GM19025 (cell line): ENCODE results near the gene ERMP1.

Source experiments
- ATAC-seq: cut with Tn5 transposase; IDR thresholded peaks from one replicate; pipeline ENCODE4 v1.9.1; 2021; ENCODE audit warnings: mild to moderate bottlenecking, low read depth, moderate library complexity; ENCODE audit not compliant: unreplicated experiment

The ERMP1 gene

DNA sequence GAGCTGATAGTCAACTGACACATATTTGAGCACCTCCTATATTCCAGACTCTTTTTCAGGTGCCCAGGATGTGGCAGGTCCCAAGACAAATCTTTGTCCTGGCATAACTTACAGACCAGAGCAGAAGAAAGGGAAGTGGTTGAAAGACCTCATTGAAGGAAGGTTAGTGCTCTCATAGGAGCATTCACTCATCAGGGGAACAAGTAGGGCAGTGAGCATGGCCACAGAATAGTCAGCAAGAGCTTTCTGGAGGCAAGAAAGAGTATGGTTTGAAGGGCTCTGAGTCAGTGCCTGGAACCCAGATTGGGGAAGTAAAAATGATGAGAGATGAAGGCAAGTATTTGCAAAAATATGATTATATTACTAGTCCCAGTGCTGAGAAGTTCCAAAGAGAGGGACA, 25.0 kb upstream of the ERMP1 start:
- ATAC-seq, result no peak

DNA sequence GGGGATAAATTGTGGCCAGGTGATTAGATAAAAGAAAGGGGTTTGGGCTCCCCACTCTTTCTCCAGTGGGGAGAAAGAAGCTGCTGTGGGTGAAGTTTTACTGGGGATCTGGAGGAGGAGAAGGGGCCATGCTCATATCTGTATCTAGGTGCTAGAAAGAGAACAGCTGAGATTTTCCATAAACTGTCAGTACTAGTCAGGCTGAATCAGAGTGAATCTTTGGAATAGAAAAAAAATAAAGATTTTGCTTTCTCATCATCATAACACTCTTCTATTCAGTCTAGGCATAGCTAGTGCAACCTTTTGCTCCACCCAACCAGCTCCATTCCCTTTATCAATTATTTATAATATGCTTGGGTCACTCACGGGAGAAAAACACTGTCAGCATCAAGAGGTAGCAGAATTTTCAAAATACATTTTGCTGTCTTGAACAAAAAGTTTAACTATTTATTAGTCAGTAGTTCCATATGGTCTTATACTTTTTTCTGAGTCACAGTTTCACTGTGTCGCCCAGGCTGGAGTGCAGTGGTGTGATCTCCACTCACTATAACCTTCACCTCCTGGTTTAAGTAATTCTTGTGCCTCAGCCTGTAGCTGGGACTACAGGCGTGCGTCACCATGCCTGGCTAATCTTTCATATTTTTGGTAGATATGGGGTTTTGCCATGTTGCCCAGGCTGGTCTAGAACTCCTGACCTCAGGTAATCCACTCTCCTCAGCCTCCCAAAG, 21.3 kb upstream of the ERMP1 start:
- ATAC-seq, result no peak

DNA sequence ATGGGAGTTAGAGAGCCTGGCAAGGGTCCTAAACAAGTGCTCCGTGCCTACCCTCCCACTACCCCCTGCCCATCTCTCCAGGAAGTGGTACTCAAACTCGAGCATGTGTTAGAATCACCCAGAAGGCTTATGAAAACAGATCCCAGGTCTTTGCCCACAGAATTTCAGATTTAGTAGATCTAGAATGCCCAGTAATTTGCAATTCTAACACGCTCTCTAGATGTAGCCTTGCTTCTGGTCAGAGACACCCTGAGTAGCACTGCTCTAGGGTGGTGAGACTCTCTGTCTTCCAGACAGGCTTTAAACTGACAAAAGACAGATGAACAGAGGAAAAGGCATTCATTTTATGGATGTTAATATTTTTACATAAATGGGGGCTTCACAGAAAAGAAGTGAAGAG, 20.7 kb upstream of the ERMP1 start:
- ATAC-seq, result no peak

DNA sequence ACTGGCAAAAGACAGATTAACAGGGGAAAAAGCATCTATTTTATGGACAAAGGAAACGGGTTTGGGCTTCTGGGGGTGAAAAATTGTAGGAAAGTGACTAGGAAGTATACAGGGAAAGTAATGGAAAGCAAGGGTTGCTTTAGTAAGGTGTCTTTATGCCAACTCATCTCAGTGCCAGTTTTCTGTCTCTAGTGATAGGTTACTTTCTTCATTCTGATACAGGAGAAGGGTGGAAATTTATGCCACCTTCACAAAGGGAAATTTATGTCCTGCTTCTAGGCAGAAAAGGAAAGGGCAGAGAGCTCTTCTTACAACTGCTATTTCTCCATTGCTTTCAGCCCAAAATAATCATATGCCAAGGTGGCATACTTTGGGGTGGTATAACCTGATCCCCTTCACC, 20.1 kb upstream of the ERMP1 start:
- no peak for ATAC-seq

DNA sequence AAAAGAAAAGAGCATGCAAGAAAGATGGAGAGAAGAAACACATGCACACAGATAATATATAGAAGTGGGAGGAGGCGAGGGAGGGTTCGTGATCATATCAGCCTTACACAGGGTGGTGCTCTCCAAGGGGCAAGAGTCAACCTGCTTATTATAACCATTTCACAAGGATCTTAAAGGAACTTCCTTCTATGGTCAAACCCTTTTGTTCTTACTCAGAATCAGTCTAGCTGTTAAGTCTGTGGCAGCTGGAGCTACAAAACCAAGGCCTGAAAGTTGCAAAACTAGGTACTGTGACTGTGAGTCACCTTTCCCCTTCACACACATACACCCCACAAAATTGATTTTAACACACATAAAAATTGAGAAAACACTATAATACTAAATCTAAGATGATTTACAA, 18.5 kb upstream of the ERMP1 start:
- peak; percentile 95 for ATAC-seq

DNA sequence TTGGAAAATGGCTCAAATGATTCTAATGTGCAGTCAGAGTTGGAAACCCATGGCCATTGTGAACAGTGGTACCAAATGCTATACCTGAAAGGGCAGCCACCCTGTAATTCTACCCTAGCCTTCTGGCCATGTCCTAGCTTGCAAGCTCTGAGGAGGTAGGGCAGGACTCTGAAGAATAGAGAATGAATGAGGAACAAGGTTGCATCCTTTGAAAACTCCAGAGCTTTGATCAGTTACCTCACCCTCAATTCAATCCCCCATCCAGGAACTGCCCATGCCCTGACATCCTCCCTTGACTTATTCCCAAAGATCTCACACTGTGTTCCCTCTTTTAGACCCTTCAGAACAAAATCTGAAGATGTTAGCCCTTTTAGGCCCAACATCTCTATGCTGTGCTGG, 17.8 kb upstream of the ERMP1 start:
- no peak for ATAC-seq

DNA sequence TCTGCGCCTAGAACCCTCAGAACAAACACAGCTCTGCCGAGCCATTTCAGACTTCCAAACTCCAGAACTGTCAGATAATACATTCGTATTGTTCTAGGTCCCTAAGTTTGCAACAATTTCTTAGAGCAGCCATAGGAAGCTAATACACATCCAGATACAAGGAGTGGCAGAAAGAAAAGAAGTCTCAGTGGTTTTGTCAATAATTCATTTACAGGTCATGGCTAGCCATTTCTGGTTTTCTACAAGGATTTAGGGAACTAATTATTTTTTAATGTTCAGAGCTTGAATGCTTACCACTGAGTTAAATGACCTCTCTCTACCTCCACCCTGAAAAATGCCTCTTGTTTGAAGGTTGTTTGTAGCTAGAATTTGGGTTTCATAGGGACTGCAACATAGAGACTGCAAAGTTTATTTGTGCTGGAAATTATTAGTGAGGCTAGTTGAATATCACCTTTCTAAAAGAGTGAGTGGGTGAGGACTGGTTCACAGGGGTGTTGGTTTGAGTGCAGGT, 15.5 kb upstream of the ERMP1 start:
- no peak for ATAC-seq

DNA sequence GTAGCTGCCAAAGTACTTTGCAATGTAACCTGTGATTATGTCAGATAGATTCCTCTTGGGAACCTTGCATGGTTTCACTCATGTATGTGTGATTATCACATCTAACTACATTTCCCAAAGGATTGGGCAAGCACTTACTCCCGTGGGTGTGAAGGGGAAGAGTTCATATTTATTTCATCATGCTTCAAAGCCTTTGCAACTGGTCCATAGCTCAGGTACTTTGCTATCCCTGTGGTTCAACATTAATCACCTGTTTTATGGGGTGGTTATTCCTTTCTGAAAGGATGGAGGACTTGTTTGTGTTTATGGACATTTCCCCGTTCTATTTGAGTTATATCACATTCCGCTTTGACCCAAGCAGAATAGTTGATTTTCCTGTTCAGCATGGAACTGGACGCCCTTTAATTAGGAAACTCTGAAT, 13.6 kb upstream of the ERMP1 start:
- ATAC-seq, result no peak

DNA sequence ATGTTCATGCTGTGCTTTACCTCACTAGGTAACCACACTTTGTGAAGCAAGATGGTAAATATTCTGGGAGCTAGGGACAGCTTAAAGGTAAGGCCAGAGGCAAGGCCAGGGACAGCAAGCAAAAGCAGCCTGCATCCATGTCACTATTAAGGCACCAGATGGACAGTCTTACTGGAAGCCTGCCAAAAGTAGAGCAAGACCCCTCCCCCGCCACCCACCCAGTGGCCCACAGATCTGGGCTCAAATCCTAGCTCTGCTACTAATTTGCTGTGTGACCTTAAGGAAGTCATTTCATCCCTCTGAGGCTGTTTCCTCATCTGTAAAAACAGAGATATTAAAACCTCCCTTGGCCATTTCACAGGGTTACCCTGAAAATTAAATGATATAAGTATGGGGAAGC, 13.2 kb upstream of the ERMP1 start:
- ATAC-seq, result no peak

DNA sequence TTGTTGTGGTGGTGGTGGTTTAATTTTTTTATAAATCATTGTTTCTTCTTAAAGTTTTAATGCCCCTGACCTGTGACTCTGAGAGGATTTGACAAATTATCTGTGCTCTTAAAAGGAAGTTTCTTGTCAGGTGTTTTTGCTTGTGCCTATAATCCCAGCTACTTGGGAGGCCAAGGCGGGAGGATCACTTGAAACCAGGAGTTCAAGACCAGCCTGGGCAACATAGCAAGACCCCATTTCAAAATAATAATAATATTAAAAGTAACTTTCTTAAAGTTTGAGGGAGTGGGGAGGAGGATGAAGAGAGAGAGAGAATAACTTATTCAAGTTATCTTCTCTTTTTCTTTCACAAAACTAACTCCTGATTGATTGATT, 12.2 kb upstream of the ERMP1 start:
- ATAC-seq, result no peak

DNA sequence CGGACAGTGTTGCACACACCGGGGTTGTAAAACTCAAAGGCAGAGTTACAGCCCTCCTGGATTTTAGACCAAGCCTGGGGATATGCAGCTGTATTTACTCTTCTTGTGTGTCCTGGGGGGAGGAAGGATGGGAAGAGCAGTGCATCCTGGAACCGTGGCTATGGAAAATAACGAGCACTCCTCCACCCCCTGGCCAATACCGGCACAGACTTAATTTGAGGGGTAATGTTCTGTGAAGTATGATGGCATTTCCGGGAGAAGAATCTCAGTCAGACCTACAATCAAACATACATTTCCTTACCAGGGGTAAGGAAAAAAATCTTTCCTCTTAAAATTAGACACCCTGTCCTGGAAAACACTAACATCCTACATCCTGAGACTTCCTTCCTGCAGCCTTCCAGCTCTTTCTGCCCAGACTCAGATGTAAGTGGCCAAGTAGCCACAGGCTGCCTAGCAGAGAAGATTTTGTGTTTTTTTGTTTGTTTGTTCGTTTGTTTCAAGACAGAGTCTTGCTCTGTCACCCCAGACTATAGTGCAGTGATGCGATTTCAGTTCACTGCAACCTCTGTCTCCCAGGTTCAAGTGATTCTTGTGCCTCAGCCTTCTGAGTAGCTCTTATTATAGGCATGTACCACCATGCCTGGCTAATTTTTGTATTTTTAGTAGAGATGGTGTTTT, 11.0 kb upstream of the ERMP1 start:
- no peak for ATAC-seq

DNA sequence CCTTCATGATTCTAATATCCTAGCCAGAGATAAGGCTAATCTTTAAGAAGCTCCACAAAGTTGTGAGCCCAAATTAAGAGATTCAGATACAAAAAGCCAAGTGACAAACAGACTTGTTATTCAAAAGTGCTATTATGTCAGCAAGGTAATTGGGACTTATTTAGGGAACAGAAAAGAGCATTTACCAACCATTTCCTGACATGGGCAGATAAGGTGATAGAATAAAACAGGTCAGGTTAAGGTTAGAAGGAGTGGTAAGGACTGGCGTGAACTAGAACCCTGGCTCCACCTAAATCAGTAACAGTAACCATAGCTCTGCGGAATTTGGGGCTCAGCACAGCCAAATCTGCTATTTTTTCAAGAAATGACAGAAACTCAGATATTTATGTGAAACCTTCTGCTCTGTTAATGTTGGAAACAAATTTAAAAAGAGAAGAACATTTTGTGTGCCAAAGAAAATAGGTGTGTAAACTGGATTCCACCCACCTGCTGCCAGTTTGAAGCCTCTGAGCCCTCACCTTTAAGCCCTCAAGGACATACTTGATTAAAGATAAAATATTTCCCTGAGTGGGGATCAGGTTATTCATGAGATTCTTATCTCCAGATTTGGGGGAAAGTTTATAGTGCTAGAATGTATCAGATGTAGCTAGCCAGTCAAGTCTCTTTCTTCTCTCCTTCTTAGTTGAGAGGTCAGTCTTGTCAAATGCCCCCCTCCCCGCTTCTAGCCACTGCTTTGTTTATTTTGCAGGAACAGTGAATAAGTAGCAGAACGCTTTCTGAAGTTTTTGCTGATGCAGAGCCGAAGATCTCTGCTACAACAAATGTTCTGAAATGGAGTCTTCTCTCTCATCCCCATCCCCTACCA, 10.2 kb upstream of the ERMP1 start:
- no peak for ATAC-seq

DNA sequence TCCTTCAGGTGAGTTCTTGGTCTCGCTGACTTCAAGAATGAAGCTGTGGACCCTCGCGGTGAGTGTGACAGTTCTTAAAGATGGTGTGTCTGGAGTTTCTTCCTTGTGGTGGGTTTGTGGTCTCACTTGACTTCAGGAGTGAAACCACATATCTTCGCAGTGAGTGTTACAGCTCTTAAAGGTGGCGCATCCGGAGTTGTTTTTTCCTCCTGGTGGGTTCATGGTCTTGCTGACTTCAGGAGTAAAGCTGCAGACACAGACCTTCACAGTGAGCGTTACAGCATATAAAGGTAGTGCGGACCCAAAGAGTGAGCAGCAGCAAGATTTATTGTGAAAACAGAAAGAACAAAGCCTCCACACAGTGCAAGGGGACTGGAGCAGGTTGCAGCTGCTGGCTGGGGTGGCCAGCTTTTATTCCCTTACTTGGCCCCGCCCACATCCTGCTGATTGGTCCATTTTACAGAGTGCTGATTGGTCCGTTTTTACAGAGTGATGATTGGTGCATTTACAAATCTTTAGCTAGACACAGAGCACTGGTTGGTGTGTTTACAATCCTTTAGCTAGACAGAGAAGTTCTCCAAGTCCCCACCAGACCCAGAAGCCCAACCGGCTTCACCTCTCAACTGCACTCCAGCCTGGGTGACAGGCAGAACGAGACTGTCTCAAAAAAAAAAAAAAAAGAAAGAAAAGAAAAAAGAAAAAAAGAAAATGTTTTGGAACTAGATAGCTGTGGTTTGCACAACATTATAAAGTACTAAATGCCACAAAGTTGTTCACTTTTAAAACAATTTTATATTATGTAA, 9.1 kb upstream of the ERMP1 start:
- no peak for ATAC-seq

DNA sequence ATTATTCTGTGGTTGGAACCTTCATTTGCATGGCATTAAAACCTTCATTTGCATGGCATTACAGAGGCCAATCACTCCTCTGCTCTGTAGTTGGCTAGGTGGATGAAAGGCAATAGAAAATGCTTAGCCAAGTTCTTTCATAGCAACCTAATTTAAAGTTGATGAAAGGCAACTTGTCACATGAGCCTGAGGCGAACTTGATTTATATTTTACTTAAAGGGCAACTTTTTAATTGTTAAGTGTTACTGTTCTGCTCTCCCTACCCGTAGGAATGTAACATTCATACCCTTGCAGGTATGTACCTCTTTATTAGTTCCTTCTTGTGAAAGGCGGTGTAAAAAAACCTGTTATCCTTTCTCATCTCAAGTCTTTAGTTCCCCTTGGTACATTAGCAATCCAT, 7.9 kb upstream of the ERMP1 start:
- ATAC-seq, result no peak

DNA sequence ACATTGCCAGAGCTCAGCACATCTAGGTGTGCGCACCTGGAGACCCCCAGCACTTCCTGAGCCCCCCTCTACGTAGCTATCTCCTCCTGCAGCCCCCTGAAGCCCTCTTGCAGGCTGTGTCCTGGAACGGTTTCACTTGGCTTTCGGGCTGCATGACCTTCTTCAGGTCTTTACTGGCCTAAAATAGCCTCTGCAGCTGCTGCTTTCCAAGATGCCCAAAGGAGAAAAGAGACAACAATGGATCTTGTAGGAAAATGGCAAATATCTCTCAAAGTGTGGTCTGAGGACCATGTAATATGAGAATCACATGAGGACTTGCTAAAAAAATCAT, 6.6 kb upstream of the ERMP1 start:
- ATAC-seq, result no peak

DNA sequence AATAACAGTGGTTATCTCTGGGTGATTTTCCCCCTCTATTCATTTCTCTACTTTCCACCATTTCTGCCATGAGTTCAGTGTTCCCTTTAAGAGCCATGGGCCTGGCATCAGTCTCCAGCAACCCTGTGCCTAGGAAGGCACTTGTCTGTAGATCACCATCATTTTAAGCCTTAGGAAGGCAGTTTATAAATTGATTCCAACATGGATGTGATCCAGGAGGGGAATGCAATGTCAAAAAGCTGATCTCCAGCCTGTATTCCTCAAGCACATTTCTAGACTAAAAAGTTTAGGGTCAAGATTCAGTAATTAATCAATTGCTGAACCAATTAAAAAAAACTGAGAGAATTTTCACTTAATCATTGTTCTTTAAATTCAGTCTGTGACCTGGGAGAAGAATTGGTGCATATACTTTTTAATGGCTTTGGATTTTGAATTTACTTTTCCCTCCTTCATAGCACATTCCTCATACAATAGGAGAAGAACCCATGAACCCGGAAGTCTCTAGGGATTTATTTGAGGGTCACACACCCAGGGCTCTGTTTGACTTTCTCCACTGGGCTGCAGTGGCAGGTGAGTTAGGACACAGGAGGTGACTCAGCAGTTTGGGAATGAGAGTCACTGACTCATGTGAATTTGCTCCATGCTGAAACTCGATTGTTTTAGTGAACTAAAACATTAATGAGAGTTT, 6.1 kb upstream of the ERMP1 start:
- ATAC-seq, result no peak

DNA sequence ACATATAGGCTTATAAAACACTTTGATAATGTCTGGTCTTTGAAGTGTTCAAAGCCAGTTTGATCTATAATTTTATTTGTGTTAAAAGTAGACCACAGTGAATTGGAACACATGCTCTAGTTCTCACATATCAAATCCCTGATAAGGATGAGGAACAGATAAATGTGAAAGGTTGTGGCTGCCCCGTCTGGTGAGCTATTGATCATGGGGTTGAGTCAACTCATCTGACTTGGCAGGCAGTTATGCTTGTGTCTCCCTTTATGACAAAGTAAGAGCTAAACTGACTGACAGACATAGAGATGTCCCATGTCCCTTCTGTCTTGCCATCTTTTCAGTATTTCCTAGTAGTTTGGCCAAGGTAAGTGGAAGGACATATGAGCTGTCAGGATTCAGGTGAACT, 2.9 kb upstream of the ERMP1 start:
- ATAC-seq, result no peak

DNA sequence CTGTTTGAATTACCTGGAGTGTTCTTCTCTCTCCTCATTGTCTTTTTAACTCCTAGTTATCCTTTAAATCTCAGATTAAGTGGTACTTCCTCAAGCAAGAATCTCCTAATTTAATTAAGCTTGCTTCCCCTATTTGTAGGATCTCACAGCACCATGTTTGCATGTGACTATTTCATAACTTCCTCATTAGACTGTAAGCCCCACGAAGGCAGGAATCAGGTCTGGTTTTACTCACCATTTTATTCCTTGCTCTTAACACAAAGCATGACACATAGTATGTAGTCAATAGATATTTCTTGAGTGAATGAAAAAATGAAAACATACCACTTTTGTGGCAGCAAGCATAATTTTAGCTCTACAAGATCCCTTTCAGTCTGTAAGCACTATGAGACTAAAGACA, 1.3 kb upstream of the ERMP1 start:
- ATAC-seq, result no peak

DNA sequence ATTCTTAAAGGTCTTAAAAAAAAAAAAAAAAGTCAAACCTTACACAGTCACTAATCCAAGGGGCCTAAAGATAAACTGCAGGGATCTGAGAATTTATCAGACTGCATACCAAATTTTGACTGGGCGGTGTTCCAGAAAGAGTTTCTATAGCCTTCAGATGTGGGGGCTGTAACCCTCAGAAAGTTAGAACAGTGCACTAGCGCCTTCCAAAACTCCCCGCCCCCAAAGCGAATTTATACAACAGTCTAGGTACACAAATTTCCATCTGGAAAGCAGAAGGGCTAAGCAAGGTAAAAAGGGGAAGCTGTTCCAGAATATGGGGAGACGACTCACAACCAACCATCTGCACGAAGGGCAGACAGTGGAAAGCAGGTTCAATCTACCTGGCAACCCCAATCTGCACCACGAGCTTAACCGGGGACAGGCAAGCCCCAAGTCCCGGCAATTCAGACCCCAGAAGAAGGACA, 813 bp downstream of the ERMP1 start:
- no peak for ATAC-seq
